Stimulated activated CD8-positive, alpha-beta memory T cell treated with anti-CD3 and anti-CD28 coated beads, Interleukin-2, amount 100 ng/mL, for 1 hour (primary cell): ENCODE results near the gene GHSR.
A peak's percentile ranks its signal among the peaks of the same experiment; 100 is the strongest.

Experiments
- DNase-seq, 2 donors: peaks; one replicate each; pipeline ENCODE4 v3.0.0-alpha.2; 2020; ENCODE audit warnings: low read depth in 2 of 2

The GHSR gene

DNA sequence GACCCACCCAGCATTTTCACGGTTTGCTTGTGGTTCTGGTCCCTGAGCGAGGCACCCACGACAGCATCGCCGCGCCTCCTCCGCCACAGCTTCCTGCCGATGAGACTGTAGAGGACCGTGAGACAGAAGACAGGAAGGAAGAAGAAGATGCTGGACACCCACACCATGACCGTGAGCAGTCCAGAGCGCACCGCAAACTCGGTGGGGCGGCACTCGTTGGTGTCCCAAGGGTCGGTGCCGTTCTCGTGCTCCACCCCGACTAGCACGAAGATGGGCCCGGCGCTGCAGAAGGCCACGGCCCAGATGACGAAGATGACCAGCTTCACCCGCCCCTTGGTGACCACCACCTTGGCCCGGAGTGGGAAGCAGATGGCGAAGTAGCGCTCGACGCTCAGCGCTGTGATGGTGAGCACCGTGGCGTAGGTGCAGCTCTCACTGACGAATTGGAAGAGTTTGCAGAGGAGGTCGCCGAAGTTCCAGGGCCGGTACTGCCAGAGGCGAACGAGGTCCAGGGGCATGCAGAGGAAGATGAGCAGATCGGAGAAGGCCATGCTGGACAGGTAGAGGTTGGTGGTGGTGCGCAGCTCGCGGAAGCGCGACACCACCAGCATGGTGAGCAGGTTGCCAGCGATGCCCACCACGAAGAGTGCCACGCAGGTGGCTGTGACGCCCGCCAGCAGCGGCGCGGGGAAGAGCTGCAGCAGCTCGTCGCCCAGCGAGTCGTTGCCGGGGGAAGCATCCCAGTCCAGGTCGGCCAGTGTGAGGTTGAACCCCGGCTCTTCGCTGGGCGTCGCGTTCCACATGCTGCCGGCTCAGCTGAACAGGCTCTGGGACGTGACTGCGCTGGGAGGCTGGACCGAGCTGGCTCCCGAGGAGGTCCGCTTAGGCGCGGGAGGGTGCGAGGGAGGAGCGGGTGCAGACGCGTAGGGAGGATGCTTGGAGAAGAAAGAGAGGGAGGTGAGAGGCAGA lies at the start of gene GHSR:
TSS of gene GHSR (minus strand) at position 846 of the 969 bp plus-strand sequence. CDS start at position 803, 43 bp downstream.
- no peak for DNase-seq

DNA sequence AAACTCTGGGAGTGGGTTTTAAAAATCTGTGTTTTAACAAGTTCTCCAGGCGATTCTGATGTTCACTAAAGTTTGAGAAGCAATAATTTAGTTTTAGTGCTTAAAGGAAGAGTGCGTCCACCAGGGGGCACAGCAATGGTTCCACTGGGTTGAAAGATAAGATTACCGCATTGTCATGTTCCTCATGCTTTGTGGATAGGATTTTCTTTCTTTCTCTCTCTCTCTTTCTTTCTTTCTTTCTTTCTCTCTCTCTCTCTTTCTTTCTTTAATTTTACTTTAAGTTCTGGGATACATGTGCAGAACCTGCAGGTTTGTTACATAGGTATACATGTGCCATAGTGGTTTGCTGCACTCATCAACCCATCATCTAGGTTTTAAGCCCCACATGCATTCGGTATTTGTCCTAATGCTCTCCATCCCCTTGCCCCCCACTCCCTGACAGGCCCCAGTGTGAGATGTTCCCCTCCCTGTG lies 42.0 kb upstream of the GHSR start:
- DNase-seq: peak; percentile 41 to 71

GRCh38 chr3:172478116-172478515 lies 29.9 kb upstream of the GHSR start:
- no peak for DNase-seq

DNA sequence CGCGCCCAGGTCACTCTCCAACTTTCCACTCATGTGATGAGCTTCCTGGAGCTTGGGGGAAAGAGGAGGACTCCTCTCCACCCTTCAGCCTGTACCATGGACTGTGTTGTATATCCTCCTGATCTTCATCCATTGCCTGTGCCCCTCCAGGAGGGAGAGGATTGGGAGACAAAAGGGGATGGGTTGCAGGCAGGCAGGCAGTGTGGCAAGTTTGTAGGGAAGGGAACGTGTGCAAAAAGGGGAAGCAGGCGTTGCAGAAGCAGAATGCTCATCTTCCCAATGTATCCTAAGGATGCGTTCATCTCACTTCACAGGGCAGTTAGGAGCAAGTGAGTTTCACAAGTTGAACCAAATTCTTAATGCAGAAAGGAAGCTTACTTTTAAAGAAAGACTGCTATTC lies 28.1 kb upstream of the GHSR start:
- DNase-seq: no peak

DNA sequence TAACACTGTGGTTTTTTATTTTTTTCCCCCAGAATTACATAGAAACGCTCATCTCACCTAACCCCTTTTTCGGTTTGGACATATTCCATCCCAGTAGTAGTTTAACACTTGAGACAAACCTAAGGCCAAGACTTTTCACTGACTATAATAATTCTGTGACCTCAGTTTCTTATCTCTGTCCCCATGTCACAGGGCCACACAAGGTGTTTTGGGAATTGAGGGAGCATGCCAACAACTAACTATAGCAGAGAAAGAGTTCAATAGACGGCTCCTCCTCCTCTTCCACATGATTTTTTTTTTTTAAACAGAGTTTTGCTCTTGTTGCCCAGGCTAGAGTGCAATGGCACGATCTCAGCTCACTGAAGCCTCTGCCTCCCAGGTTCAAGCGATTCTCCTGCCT lies 27.4 kb upstream of the GHSR start:
- no peak for DNase-seq

- no peak for DNase-seq
Observed at GRCh38 chr3:172471903-172472302, 23.6 kb upstream of the GHSR start.

DNA sequence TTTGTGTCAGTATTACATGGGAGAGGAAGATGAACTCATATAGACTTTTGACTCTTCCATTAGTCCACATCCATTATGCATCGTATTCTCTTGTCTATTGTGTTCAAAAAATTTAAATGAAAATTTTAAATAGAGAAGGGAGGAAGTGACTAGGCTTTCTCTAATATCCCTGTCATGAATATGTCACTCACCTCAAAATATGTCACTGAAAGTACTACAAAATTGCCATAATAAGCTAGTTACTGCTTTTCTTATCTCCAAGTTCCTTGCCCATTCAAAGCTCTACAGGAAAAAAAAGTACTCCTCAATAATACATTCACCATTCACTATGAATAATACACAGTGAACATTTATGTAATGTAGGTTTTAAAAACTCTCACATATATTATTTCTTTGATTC lies 22.3 kb upstream of the GHSR start:
- no peak for DNase-seq

- DNase-seq: no peak
Observed at GRCh38 chr3:172467170-172467824, 19.0 kb upstream of the GHSR start.

DNA sequence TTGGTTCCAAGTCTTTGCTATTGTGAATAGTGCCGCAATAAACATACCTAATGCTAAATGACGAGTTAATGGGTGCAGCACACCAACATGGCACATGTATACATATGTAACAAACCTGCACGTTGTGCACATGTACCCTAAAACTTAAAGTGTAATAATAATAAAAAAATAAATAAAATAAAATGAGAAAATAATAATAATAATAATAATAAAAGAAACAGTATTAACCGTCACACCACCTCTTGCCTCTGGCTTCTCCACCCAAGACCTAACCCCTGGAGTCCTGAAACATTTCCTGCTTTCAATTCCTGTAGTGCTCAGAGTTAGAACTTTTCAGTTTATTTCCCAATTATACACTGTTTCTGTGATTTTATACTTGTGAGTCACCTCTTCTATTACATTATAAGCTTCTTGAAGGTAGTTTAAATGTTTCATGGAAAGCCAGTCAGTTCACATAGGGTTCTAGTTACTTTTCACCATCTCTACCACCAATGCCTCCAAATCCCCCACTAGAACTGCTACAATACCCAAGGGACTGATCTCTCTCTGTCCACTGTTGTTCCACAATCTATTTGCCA lies 18.4 kb upstream of the GHSR start:
- no peak for DNase-seq

GRCh38 chr3:172465281-172465680 lies 17.0 kb upstream of the GHSR start:
- no peak for DNase-seq

GRCh38 chr3:172464306-172464705 lies 16.1 kb upstream of the GHSR start:
- no peak for DNase-seq

DNA sequence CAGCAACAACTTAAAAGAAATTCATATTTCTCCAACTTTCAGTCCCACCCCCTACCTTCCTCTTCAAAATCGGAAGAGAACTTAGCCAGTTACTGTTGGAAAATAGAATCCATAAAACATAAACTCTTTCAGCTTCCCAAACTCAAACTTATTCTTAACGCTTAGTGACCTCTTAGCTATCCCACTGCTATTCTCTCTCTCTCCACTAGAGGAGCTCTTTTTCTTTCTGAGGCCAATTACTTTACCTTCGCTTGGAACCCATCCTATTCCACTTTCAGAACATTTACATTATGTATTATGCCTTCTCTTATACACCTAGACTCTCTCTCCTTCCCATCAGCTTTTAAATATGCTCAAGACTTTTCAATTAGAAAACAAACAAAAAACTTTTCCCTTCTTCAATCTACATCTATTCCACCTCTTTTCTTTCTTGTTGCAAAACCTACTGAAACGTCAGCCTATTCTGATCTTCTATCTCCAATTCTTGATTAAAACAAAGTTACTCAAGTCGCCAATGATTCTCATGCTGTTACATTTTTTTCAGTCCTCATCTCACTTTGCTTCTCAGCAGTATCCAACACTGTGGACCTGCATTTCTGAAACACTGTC lies 13.4 kb upstream of the GHSR start:
- DNase-seq: no peak

DNA sequence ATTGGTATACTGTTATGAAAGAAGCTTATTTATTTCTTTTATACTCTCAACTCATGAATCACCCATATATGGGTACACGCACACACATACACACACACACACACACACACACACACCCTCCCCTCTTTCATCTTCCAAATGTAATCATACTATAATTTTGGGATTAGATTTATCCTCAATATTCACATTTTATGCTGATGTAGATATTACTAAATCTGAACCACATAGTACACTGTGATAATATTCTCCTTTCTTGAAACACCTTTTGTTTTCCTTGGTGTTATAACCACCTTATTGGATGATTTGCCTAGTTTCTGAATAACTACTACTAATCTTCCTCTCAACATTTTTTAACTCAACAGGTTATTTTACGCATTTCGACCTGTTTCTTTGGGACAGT lies 8.1 kb upstream of the GHSR start:
- no peak for DNase-seq

DNA sequence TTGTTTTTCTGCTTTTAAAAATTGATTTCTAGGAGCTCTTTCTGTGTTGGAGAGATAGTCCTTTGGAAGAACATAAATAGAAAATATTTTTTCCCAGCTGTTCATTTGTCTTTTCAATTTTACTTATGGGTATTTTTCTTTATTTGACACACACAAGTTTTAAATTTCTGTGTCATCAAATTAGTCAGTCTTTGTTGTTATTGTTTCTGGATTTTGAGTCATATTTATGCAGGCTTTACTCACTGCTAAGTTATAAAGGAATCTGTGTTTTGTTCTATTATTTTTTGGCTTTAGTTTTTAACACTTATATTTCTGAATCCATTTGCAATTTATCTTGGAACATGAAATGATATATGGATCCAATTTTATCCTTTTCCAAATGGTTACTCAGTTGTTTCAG lies 5.9 kb upstream of the GHSR start:
- DNase-seq: no peak

- no peak for DNase-seq
Observed at GRCh38 chr3:172449466-172450149, 1.4 kb upstream of the GHSR start.

DNA sequence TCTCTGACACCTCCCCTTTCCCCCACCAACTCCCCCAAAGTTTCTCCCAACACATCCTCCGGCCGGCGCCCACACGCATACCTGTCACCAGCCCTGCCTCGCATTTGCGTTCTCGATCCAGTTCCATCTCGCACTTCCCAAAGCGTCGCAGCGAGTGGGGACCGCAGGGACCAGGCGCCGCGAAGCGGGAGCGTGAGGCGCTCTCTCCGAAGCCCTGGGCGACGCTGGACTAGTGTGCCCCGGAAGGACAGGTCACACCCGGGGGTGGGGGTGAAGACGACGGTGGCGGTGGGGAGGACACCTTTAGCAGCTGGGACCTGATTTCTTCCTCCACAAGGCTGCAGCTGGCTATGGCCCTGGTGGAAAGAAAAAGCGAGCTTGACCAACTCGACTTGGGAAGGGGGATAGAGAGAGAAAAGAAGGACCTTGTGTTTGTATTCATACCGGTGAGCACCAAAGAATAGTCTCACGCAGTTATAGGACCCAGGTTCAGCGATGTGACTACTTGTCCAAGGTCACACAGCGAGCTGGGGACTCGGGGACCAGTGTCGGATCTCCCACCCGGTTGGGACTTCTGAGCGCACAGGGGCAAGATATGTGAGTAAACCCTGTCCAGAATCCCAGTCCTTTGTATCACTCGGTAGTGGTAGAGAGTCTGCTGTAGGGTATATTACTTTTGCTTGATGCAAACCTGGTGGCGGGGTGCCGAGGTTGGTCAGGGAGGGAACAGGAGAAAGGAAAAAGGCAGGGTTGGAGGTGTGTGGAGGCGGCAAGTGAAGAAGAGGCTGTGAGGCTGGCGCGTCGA lies 607 bp upstream of the GHSR start:
- no peak for DNase-seq

- no peak for DNase-seq
Observed at GRCh38 chr3:172446198-172446597, 2.1 kb downstream of the GHSR start.

- DNase-seq: no peak
Observed at GRCh38 chr3:172444821-172445220, 3.4 kb downstream of the GHSR start.

GRCh38 chr3:172442606-172443005 lies 5.7 kb downstream of the GHSR start:
- DNase-seq: no peak

- DNase-seq: no peak
Observed at GRCh38 chr3:172441581-172441980, 6.7 kb downstream of the GHSR start.

DNA sequence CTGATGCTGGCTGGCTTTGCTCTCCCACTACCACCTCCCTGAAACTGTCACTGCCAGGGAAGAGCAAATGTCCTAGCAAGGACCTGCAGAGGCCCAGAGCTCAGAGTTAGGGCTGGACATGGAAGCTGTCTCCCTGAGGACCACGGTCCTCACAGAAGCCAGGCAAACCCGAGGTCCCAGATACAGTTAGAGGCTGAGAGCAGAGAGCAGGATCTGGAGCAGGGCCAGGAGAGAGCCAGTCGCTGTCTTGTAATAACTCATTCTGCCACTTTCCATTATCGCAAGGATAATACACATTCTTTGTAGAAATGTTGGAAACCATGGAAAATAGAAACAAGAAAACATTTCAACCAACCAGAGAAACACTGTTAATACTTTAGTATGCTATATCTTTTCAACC lies 10.1 kb downstream of the GHSR start:
- no peak for DNase-seq
